OCI-LY7 (cell line): Measurements from ENCODE around the gene SLC35F1.

ENCODE experiments used
- CTCF ChIP-seq: fragments of 200-600 bp; sonication (generic); conservative IDR thresholded peaks from 2 replicates; pipeline ENCODE4 v1.5.1; 2014; ENCODE audit warnings: mild to moderate bottlenecking, antibody characterized with exemption, low read length, moderate library complexity, mixed read lengths
- EZH2phosphoT487 ChIP-seq: fragments of 200-600 bp; sonication (generic); IDR thresholded peaks from 2 replicates; pipeline ENCODE4 v1.6.1; 2018; ENCODE audit warnings: low read depth, borderline replicate concordance, mild to moderate bottlenecking, mixed run types, antibody characterized with exemption, low read length, moderate library complexity, mixed read lengths

DNA sequence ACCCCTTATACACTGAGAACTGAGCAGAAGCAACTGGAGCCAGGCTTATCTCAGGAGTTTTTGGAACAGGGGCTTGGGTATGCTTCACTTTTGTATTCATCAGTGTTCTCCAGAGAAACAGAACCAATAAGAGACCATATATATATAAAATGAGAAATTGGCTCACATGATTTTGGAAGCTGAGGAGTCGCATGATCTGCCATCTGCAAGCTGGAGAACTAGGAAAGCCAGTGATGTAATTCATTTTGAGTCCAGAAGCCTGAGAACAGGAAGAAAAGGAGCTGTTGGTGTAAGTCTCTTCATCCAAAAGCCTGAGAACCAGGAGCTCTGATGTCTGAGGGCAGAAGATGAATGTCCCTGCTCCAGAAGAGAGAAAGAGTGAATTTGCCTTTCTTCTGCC, 272.0 kb downstream of the SLC35F1 start:
- TF ChIP-seq CTCF (no peak), EZH2phosphoT487 (no peak)
